Measurements from ENCODE around the gene SKAP2. TPM values are rescaled to one million over a fixed set of nuclear protein-coding genes. Genes with fewer than 3 reads are reported as not detected.

The SKAP2 gene
- total RNA-seq, 4 donors from 2014 or later, result 36.0 to 53.8 (median 45.8) TPM

GRCh38 chr7:26709210-26709990 lies 155.0 kb downstream of the SKAP2 start:
- DNase-seq (ENCODE audit: low spot score) (no peak), ATAC-seq (ENCODE audit: low FRiP score) (no peak)
- TF ChIP-seq CTCF (IDR thresholded peaks at IDR 0.05), result no peak

DNA sequence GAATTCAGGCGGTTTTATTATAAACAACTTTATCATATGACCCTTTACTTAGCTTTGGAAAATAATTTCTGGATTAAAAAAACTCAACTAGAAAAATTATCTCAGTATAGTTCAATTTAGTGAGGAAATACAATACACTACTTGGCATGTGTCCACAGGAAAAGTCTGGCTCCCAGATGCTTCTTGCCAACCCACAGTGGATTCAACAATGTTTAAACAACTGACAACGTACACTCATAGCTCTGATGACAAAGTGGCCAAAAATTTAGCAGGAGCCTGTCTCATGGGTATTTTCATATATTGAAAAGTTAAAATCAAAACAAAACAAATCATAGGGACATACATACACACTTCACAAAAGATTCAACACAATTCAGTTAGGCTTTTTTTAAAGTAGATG lies 158.8 kb downstream of the SKAP2 start:
- no peak for DNase-seq (ENCODE audit: low spot score)
- ATAC-seq (ENCODE audit: low FRiP score), result peak; percentile 57
- no peak for TF ChIP-seq CTCF (IDR thresholded peaks at IDR 0.05)

DNA sequence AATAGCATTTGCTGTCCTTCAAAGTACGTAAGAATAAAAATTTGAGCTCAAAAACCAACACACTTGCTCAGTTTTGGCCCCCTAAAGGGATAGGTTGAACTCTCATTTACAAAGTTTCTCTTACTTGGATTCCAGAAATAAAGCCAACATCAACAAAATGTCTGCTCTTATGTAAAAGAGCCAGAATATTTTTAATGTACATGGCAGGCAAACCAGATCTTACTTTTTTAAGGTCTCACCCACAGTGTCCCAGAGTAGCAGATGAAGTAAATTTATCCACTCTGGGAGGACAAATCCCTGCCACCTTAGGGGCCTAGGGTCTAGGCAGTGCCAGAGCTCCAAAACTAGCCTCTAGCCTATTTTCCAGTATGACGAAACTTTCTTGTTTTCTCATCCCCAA lies 159.6 kb downstream of the SKAP2 start:
- no peak for DNase-seq (ENCODE audit: low spot score)
- ATAC-seq (ENCODE audit: low FRiP score), result no peak
- no peak for TF ChIP-seq CTCF (IDR thresholded peaks at IDR 0.05)

- ATAC-seq (ENCODE audit: low FRiP score) (no peak), DNase-seq (ENCODE audit: low spot score) (no peak)
- TF ChIP-seq CTCF (IDR thresholded peaks at IDR 0.05), result no peak
These were observed 160.4 kb downstream of the SKAP2 start for GRCh38 chr7:26704036-26704435.

GRCh38 chr7:26700893-26701292 lies 163.5 kb downstream of the SKAP2 start:
- ATAC-seq (ENCODE audit: low FRiP score) (no peak), DNase-seq (ENCODE audit: low spot score) (no peak)
- no peak for TF ChIP-seq CTCF (IDR thresholded peaks at IDR 0.05)

DNA sequence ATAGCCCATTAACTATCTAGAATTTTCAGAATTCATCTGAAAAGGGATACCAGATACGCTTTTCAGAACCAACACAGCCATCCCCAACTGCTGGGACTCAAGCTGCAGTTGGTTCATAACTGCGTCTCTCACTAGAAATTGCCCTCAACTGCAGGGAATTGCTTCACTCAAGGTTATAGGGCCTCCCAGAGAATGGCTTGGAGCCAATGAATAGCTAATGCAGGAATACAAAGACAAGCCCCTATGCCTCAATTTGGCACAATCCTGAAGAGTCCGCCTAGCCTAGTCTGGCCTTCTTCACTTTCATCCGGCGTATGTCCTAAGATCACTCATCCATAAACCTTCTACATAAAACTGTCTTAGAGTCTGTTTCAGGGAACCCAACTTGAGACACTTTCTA lies 164.0 kb downstream of the SKAP2 start:
- ATAC-seq (ENCODE audit: low FRiP score) (no peak), DNase-seq (ENCODE audit: low spot score) (no peak)
- no peak for TF ChIP-seq CTCF (IDR thresholded peaks at IDR 0.05)

DNA sequence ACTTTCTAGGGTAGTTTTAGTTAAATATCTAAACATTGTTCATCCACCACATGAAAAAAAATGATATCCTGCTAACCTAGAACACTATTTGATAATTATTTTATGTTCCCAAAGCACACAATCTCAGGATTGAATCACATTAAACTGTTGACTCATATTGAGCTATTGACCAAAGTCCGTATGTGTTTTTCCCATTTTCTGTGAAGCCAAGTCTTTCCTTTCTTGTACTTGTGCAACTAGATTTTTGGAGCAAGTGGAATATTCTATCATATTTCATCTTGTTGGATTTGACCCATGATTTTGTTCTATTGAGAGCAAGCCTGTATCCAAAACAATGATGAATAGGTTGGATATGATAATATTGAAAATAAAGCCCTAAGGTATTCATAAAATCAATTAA lies 164.6 kb downstream of the SKAP2 start:
- ATAC-seq (ENCODE audit: low FRiP score), result no peak
- TF ChIP-seq CTCF (IDR thresholded peaks at IDR 0.05), result no peak
- DNase-seq (ENCODE audit: low spot score), result no peak
